ENCODE results near the gene ZFHX3. TPM values are rescaled to one million over a fixed set of nuclear protein-coding genes. Genes with fewer than 3 reads are reported as not detected.

ZFHX3 gene
- total and polyA plus RNA-seq, 2 donors from 2014 or later, result 2.3 to 29.3 TPM

DNA sequence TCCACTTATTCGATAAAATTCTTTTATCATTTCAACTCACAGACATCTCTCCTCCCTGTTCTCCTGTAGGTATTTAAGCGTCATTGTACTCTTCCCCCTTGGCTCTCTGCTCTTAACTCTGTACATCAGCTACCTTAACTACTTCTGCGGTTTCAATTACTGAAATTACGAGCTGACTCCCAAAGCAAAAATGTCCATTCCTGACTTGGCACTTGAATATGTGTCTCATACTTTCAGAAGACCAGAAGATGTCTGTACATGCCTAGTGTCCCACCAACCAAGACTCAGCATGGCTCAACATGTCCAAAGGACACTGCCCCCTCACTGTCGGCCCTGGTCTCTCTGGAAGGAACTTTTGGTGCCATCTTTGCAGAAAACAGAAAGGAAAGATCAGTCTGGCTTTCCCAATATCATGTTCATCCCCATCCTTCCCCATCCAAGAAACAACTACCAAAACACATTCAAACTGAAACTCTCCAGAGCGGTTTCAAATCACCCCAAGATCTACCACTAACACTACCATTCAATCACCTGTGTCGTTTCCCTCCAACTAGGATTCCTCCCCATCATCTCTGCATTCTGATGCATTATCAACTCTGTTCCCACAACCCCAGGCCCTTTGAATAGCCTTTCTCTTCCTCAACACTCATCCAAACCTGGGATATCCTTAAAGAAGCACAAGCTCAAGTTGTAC lies 74.9 kb downstream of the ZFHX3 start:
- Histone ChIP-seq H3K36me3 (ENCODE audit: control insufficient read depth in 2 of 3, insufficient read depth in 3 of 3, low read length in 3 of 3) (no peaks in the 10 kb centered on the region), H3K27ac (ENCODE audit: low read depth in 2 of 2, low read length in 2 of 2) (no peak overlapping the region), H3K27me3 (ENCODE audit: control insufficient read depth, insufficient read depth, low read length) (no peaks in the 10 kb centered on the region), H3K9ac (ENCODE audit: low read length in 3 of 3) (no peak overlapping the region), H3K4me3 (ENCODE audit: low read length in 3 of 3) (no peak overlapping the region), H3K9me3 (ENCODE audit: control insufficient read depth in 2 of 3, insufficient read depth in 1 of 3, low read length in 3 of 3) (no peaks in the 10 kb centered on the region), H3K4me1 (ENCODE audit: control insufficient read depth in 2 of 3, insufficient read depth in 2 of 3, low read depth in 1 of 3, low read length in 3 of 3) (peaks cover 0 to 3% (median 0%) of the 10 kb centered on the region in 3 donors)
- no peak for FAIRE-seq
- TF ChIP-seq, protein P1, sequence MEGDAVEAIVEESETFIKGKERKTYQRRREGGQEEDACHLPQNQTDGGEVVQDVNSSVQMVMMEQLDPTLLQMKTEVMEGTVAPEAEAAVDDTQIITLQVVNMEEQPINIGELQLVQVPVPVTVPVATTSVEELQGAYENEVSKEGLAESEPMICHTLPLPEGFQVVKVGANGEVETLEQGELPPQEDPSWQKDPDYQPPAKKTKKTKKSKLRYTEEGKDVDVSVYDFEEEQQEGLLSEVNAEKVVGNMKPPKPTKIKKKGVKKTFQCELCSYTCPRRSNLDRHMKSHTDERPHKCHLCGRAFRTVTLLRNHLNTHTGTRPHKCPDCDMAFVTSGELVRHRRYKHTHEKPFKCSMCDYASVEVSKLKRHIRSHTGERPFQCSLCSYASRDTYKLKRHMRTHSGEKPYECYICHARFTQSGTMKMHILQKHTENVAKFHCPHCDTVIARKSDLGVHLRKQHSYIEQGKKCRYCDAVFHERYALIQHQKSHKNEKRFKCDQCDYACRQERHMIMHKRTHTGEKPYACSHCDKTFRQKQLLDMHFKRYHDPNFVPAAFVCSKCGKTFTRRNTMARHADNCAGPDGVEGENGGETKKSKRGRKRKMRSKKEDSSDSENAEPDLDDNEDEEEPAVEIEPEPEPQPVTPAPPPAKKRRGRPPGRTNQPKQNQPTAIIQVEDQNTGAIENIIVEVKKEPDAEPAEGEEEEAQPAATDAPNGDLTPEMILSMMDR (IDR thresholded peaks at IDR 0.05; ENCODE audit: borderline replicate concordance, extremely low read depth, insufficient read depth), result no peak
- intact Hi-C loops (cut with DNase I), result no loop called here
- no peak for DNase-seq

DNA sequence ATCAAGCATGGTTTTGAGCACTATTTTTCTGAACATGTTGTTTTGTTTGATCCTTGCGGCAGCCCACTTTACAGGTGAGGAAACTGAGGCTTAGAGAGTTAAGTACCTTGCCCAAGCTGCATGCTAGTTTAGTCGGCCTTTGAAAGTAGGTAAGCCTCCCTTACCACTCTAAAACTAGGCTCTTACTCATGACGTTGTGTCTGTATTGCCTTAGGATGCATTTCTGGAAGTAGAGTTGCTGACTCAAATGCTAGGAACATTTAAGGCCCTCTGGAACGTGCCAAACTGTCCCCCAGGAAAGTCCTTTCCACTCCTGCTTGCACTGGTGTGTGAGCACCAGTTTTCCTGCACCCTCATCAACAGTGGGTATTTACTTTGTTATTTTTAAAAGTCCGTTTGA lies 76.6 kb downstream of the ZFHX3 start:
- intact Hi-C loops (cut with DNase I), result no loop called here
- Histone ChIP-seq H3K36me3 (ENCODE audit: control insufficient read depth in 2 of 3, insufficient read depth in 3 of 3, low read length in 3 of 3) (no peaks in the 10 kb centered on the region), H3K9me3 (ENCODE audit: control insufficient read depth in 2 of 3, insufficient read depth in 1 of 3, low read length in 3 of 3) (no peaks in the 10 kb centered on the region), H3K4me1 (ENCODE audit: control insufficient read depth in 2 of 3, insufficient read depth in 2 of 3, low read depth in 1 of 3, low read length in 3 of 3) (peaks cover 0 to 3% (median 0%) of the 10 kb centered on the region in 3 donors), H3K27ac (ENCODE audit: low read depth in 2 of 2, low read length in 2 of 2) (no peak overlapping the region), H3K4me3 (ENCODE audit: low read length in 3 of 3) (no peak overlapping the region), H3K9ac (ENCODE audit: low read length in 3 of 3) (no peak overlapping the region), H3K27me3 (ENCODE audit: control insufficient read depth, insufficient read depth, low read length) (no peaks in the 10 kb centered on the region)
- DNase-seq (no peak), FAIRE-seq (no peak)
- TF ChIP-seq, protein P1 (IDR thresholded peaks at IDR 0.05; ENCODE audit: borderline replicate concordance, extremely low read depth, insufficient read depth), result no peak

DNA sequence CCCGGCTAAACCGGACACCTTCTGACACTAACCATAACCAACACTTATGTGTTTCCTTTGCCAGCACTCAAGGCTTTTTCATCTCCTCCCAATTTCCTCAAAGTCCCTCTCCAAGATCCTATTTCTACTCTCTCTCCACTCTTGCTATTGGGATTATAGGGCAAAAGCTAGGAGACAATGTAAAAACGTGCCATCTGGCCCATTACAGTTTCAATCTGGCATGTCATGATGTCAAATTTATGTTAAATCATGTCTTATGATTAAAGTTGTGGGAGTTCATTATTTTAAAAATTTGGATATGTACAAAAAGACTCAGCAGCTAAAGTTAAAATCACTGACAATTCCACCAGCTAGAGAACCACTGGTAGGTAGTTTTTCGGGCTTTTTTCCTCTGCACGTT lies 77.3 kb downstream of the ZFHX3 start:
- Histone ChIP-seq H3K4me3 (ENCODE audit: low read length in 3 of 3) (no peak overlapping the region), H3K9ac (ENCODE audit: low read length in 3 of 3) (no peak overlapping the region), H3K36me3 (ENCODE audit: control insufficient read depth in 2 of 3, insufficient read depth in 3 of 3, low read length in 3 of 3) (no peaks in the 10 kb centered on the region), H3K4me1 (ENCODE audit: control insufficient read depth in 2 of 3, insufficient read depth in 2 of 3, low read depth in 1 of 3, low read length in 3 of 3) (peaks cover 0 to 3% (median 0%) of the 10 kb centered on the region in 3 donors), H3K9me3 (ENCODE audit: control insufficient read depth in 2 of 3, insufficient read depth in 1 of 3, low read length in 3 of 3) (no peaks in the 10 kb centered on the region), H3K27ac (ENCODE audit: low read depth in 2 of 2, low read length in 2 of 2) (no peak overlapping the region), H3K27me3 (ENCODE audit: control insufficient read depth, insufficient read depth, low read length) (no peaks in the 10 kb centered on the region)
- intact Hi-C loops (cut with DNase I), result no loop called here
- TF ChIP-seq, protein P1 (IDR thresholded peaks at IDR 0.05; ENCODE audit: borderline replicate concordance, extremely low read depth, insufficient read depth), result no peak
- DNase-seq (no peak), FAIRE-seq (no peak)

Measured in kidney (tissue), 14 donors.